GM13977 (cell line): Measurements from ENCODE around the gene AFF2.

Source experiments
- DNase-seq: peaks from one replicate; pipeline ENCODE4 v3.0.0; 2012; ENCODE audit warnings: low spot score
- in situ Hi-C: fragments of 300-500 bp; cut with MboI; formaldehyde crosslinking; loops from one replicate; pipeline ENCODE4 v1.12.0; 2022; ENCODE audit warnings: low sequenced_read_pairs, low pct_unique_long_range_greater_than_20kb, mixed read lengths, inconsistent platforms; ENCODE audit not compliant: unreplicated experiment
- TF ChIP-seq, protein P1 (sequence below): IDR thresholded peaks from 2 replicates; pipeline ENCODE4 v1.5.1; 2012; ENCODE audit warnings: mild to moderate bottlenecking, control low read depth; ENCODE audit not compliant: insufficient read depth; ENCODE audit errors: extremely low read depth, missing control alignments

AFF2 gene

DNA sequence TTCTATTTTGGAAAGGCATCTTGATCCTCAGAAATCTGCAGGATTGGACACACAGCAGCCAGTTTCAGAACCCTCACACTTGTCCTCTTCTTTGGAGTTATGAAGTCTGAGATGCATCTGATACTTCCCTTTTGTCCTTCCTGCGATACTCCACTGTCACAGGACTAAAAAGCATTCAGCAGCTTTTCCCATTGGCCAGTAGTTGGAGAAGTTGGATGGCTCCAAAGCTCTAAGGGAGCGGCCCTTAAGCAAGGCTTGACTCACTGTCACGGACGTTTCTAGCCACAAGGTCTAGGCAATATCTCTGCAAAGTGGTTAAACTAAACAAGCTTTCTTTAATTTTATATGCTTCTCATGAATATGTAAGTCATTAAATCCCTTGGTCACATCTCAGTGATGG is 417.0 kb downstream of the AFF2 start:
- in situ Hi-C loops: no loop called here
- TF ChIP-seq, protein P1, sequence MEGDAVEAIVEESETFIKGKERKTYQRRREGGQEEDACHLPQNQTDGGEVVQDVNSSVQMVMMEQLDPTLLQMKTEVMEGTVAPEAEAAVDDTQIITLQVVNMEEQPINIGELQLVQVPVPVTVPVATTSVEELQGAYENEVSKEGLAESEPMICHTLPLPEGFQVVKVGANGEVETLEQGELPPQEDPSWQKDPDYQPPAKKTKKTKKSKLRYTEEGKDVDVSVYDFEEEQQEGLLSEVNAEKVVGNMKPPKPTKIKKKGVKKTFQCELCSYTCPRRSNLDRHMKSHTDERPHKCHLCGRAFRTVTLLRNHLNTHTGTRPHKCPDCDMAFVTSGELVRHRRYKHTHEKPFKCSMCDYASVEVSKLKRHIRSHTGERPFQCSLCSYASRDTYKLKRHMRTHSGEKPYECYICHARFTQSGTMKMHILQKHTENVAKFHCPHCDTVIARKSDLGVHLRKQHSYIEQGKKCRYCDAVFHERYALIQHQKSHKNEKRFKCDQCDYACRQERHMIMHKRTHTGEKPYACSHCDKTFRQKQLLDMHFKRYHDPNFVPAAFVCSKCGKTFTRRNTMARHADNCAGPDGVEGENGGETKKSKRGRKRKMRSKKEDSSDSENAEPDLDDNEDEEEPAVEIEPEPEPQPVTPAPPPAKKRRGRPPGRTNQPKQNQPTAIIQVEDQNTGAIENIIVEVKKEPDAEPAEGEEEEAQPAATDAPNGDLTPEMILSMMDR: no peak
- no peak for DNase-seq

DNA sequence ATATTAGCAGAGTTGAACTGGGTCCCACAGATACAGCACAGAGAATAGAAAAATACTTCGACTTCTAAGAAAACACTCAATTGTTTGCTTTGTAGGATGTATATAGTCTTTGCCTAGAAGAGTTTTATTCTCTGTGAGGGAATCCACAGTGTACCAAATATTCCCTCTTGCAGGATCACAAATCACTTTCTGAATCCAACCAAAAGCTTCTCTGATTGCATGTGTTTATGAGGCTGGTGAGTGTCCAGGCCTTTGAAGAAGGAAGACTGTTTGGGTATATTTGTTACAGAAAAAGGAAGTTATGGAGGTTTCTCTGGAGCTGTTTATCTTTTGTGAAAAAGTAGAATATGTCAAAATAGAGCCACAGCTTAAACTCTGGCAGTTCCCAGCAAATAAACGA is 423.2 kb downstream of the AFF2 start:
- in situ Hi-C loops: no loop called here
- TF ChIP-seq, protein P1: no peak
- no peak for DNase-seq

DNA sequence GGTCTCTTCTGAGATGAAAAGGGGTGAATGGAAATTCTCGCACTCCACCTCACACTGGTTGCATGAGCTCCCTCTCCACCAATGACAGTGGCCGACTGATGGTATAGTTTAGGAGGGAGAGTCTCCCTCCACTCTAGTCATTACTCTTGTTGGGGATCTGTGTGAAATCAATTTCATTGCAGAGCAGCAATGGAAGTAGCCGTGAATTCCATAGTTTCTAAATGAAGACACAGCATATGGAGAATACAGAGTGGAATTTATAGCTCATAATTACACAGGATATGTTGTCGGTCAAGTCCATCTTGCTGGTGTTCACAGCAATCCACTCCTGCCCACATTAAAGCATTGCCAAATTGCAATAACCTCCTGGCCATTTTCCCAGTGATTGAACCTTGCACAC is 426.0 kb downstream of the AFF2 start:
- DNase-seq: no peak
- in situ Hi-C loops: no loop called here
- TF ChIP-seq, protein P1: no peak

DNA sequence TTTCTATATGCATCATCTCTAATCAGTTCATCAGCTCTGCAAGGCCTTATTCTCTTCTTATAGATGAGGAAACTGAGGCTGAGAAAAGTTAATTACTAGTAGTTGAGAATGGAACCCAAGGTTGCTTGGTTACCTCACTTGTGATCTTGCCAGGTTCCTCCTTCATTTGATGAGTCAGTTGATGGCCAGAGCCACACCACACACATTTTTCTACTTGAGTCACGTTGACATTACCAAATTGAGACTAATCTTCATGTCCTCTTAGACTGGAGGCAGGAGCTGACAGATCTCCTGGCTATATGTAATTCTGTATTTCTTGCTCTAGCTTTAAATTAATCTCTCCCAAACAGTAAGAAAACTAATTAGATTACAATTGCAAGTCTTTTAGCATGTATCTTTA is 428.4 kb downstream of the AFF2 start:
- TF ChIP-seq, protein P1: no peak
- in situ Hi-C loops: no loop called here
- no peak for DNase-seq

GRCh38 chrX:148929686-148930085 is 429.3 kb downstream of the AFF2 start:
- DNase-seq: no peak
- TF ChIP-seq, protein P1: no peak

GRCh38 chrX:148930206-148930729 is 429.9 kb downstream of the AFF2 start:
- in situ Hi-C loops: no loop called here
- TF ChIP-seq, protein P1: no peak
- DNase-seq: no peak

More at GRCh38 chrX:148929686-148930085, 429.3 kb downstream of the AFF2 start:
- in situ Hi-C loops: no loop called here

DNA sequence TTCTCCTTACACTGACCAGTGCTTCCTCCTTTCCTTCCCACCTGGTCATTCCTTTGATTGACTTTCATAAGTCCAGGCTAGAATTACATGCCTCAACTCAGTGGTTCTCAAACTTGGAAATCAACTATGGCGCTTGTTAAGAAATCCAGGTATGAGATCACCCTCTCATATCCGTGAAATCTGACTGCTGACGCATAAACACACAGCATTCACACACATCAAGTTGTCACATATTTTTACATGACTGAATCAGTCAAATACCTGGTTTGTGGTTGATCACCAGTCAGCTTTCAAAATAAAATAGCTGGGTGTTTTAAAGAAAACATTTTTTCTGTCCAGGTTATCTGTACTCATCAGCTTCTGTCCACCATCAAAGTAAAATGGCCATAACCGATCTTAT is 433.5 kb downstream of the AFF2 start:
- TF ChIP-seq, protein P1: no peak
- no peak for DNase-seq
- in situ Hi-C loops: no loop called here
